GM18526 (cell line): ENCODE data around the gene FKBP9.

Source experiments
- POLR2A ChIP-seq: IDR thresholded peaks from 3 replicates; pipeline ENCODE4 v1.6.1; 2011; ENCODE audit not compliant: insufficient read length; ENCODE audit errors: extremely low read depth

The FKBP9 gene

GRCh38 chr7:33040803-33041516, 83.7 kb downstream of the FKBP9 start:
- TF ChIP-seq POLR2A, result peak; percentile 90

- TF ChIP-seq POLR2A, result no peak
These were observed 84.6 kb downstream of the FKBP9 start for GRCh38 chr7:33041631-33042428.

- no peak for TF ChIP-seq POLR2A
These were observed 86.5 kb downstream of the FKBP9 start for GRCh38 chr7:33043501-33044400.

- no peak for TF ChIP-seq POLR2A
These were observed 87.1 kb downstream of the FKBP9 start for GRCh38 chr7:33044401-33044718.

- no peak for TF ChIP-seq POLR2A
These were observed 87.7 kb downstream of the FKBP9 start for GRCh38 chr7:33044986-33045385.

- no peak for TF ChIP-seq POLR2A
These were observed 91.0 kb downstream of the FKBP9 start for GRCh38 chr7:33048257-33048656.

GRCh38 chr7:33048704-33049103, 91.5 kb downstream of the FKBP9 start:
- no peak for TF ChIP-seq POLR2A

GRCh38 chr7:33050535-33051318, 93.5 kb downstream of the FKBP9 start:
- TF ChIP-seq POLR2A, result no peak

- TF ChIP-seq POLR2A, result no peak
These were observed 96.5 kb downstream of the FKBP9 start for GRCh38 chr7:33053721-33054120.

GRCh38 chr7:33054261-33054964, 97.2 kb downstream of the FKBP9 start:
- no peak for TF ChIP-seq POLR2A

- no peak for TF ChIP-seq POLR2A
These were observed 97.9 kb downstream of the FKBP9 start for GRCh38 chr7:33055158-33055557.
